Esophagus (tissue), 2 donors: ENCODE measurements around the gene TRPM3. TPM values are rescaled to one million over a fixed set of nuclear protein-coding genes. Genes with fewer than 3 reads are reported as not detected.
"Not testable (repeated sequence)": the region's sequence is repeated elsewhere in the genome, so short reads cannot be mapped to it uniquely, and the experiment has no call there.

Experiments used
- H3K27ac ChIP-seq, 2 donors: one replicate each; pipeline ENCODE4 v1.5.1; 2013; ENCODE audit warnings: low read depth in 2 of 2, mild to moderate bottlenecking in 2 of 2, inconsistent platforms in 1 of 2, low read length in 1 of 2, moderate library complexity in 1 of 2
- H3K27me3 ChIP-seq, 2 donors: one replicate each; pipeline ENCODE4 v1.6.1; 2013; ENCODE audit warnings: low read length in 2 of 2, control low read depth in 1 of 2, mild to moderate bottlenecking in 1 of 2; ENCODE audit not compliant: insufficient read depth in 2 of 2, control insufficient read depth in 1 of 2
- H3K36me3 ChIP-seq, 2 donors: one replicate each; pipeline ENCODE4 v1.6.1; 2013; ENCODE audit warnings: low read length in 1 of 2; ENCODE audit not compliant: control insufficient read depth in 2 of 2, insufficient read depth in 2 of 2
- H3K4me1 ChIP-seq, 2 donors: one replicate each; pipeline ENCODE4 v1.6.1; 2013; ENCODE audit warnings: low read length in 1 of 2; ENCODE audit not compliant: control insufficient read depth in 2 of 2, insufficient read depth in 2 of 2
- H3K4me3 ChIP-seq, 2 donors: one replicate each; pipeline ENCODE4 v1.5.1; 2013; ENCODE audit warnings: low read length in 2 of 2, mild to moderate bottlenecking in 2 of 2, low read depth in 1 of 2, moderate library complexity in 1 of 2
- H3K9me3 ChIP-seq, 2 donors: one replicate each; pipeline ENCODE4 v1.6.1; 2013; ENCODE audit warnings: mild to moderate bottlenecking in 2 of 2, low read depth in 1 of 2, low read length in 1 of 2, moderate library complexity in 1 of 2; ENCODE audit not compliant: control insufficient read depth in 2 of 2, insufficient read depth in 1 of 2
- WGBS, 2 donors: extraction: QIAGEN DNeasy Blood & Tissue Kit; methylation state at CpG; one replicate each; pipeline ENCODE4 v1.1.7; 2013; 5-methylcytosine and 5-hydroxymethylcytosine counted together
- polyA plus RNA-seq, 2 donors: library from polyadenylated mRNA; stranded (reverse); fragments of 200-250 nt; gene quantifications; one replicate each; pipeline ENCODE4 v1.2.3, GENCODE V29; 2013
- donor health status: healthy with polysubstance abuse.
- donor health status: Bipolar disorder and iron deficiency.

TRPM3 gene
- polyA plus RNA-seq, 2 donors = under 0.01 to 0.02 TPM

DNA sequence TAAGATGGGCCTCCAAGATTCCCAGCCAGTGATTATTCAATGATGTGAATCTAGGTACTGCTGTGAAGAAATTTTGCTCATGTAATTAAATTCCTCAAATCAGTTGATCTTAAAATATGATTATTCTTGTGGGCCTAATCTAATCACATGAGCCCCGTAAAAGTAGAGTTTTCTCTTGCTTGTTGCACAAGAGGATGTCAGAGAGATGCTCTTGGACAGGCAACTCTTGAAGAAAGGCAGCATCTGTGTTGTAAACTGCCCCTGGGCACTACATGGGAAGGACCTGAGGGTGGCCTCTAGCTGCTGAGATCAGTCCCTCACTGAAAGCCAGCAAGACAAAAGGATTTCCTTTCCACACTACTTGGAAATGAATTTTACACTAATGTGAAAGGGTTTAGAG lies 132.9 kb downstream of the TRPM3 start:
- Histone ChIP-seq H3K36me3 (no peaks in the 10 kb centered on the region), H3K4me3 (no peak overlapping the region), H3K4me1 (no peaks in the 10 kb centered on the region), H3K27ac (no peak overlapping the region), H3K27me3 (no peaks in the 10 kb centered on the region), H3K9me3 (no peaks in the 10 kb centered on the region)
- 88 to 91% methylated on average over 1 of the region's 1 CpG for WGBS, 2 donors

DNA sequence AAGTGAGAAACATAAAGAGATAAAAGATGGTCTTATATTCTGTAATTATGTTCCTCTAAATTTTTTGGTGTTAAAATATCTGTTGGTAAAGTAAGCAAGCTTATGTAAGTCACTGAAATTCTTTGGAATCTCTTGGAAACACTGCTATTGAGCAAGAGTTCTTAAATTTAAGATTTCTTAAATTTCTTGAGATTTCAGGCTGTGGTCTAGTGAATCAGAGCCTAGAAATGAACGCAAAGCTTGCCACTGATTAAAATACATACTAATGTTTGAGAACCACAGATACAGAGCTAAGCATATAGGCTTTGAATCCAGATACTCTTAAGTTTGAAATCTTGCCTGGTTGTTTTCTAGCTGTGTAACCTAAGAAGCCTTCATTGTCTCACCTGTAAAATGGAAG lies 133.4 kb downstream of the TRPM3 start:
- no peaks in the 10 kb centered on the region for H3K9me3 ChIP-seq
- H3K4me1 ChIP-seq = no peaks in the 10 kb centered on the region
- no peak overlapping the region for H3K27ac ChIP-seq
- 79 to 86% methylated on average over 1 of the region's 1 CpG for WGBS, 2 donors
- no peak overlapping the region for H3K4me3 ChIP-seq
- no peaks in the 10 kb centered on the region for H3K27me3 ChIP-seq
- no peaks in the 10 kb centered on the region for H3K36me3 ChIP-seq

DNA sequence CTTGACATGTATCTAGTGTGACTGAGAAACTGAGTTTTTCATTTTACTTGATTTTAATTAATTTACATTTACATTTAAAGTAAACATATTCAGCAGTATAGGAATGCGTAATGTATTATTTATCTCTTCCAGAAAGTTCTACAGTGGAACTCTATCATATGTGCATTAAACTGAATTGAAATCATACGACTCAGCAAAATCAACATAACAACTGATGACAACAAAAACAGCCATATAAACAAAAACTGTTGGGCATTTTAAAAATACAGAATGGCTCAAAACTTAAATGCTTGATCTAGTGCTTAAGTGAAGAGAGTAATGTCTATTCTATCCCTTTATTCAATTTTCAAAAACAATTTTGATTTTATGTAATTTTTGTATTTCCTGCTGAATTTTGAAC lies 134.4 kb downstream of the TRPM3 start:
- Histone ChIP-seq H3K27me3 (no peaks in the 10 kb centered on the region), H3K4me1 (no peaks in the 10 kb centered on the region), H3K9me3 (no peaks in the 10 kb centered on the region), H3K36me3 (no peaks in the 10 kb centered on the region), H3K4me3 (no peak overlapping the region), H3K27ac (no peak overlapping the region)
- 90 to 91% methylated on average over 2 of the region's 2 CpGs for WGBS, 2 donors

DNA sequence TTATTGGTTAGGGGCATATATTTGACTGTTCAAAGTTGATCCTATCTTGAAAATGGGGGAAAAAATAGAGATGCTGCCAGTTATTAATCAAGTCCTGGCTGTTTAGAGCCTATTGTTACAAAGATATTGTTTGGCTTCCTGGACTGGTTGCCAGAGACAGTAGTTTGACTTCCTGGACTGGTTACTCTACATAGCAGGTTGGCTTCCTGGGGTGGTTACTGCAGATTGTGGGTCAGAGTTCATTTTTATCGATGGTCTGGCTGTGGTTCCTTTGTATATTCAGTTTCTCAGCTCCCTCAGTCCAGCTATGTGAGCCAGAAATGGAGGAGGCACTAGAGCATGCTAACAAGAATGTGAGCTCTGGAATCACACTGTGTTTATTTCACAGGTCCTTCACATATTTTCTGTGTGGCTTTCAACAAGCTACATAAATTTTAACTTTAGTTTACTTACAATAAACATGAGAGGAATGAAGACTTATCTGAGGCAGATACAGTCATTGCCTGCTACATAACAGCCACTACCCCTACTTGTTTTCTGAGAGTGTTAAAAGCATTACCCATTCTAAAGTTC lies 137.6 kb downstream of the TRPM3 start:
- 36 to 39% methylated on average over 1 of the region's 1 CpG for WGBS, 2 donors
- Histone ChIP-seq H3K4me3 (no peak overlapping the region), H3K27ac (no peak overlapping the region), H3K36me3 (no peaks in the 10 kb centered on the region), H3K4me1 (no peaks in the 10 kb centered on the region), H3K9me3 (no peaks in the 10 kb centered on the region), H3K27me3 (no peaks in the 10 kb centered on the region)

DNA sequence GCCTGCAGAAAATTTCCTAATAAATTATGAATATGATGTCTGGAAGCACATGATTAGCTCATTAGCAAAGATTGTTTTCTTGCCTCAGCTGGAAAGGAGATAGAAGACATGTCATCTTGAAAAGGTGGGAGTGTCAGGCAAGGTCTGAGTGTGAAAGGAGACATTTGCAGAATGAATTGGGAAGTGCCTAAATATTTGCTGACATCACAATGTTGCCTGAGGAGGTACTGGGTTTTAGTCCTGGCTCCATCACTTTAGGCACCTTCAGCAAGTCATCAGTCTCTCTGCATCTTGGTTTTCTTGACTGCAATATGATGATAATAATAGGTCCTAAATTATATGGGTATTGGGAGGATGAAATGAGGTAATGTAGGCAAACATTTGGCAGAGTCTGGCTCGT lies 140.1 kb downstream of the TRPM3 start:
- Histone ChIP-seq H3K27ac (no peak overlapping the region), H3K4me1 (no peaks in the 10 kb centered on the region), H3K9me3 (no peaks in the 10 kb centered on the region), H3K4me3 (no peak overlapping the region), H3K27me3 (no peaks in the 10 kb centered on the region), H3K36me3 (no peaks in the 10 kb centered on the region)
- 29 to 39% methylated on average over 1 of the region's 1 CpG for WGBS, 2 donors

DNA sequence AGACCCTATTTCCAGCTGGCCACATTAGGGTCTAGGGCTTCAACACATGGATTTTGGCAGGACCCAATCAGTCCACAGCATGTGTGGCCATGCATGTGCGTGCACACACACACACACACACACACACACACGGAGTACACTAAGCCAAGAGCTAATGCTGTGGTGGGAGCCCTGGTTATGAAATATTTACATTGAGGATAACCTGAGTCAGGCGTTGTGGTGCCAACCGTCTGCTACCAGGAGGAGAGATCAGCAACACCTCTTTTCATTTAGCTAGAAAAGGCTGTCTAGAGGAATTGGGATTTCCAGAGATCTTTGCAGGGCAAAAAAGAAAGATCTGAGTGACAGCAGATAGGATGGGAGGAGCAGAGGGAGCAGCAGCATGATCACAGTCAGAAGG lies 141.5 kb downstream of the TRPM3 start:
- 55 to 60% methylated on average over 4 of the region's 4 CpGs for WGBS, 2 donors
- H3K27ac ChIP-seq = no peak overlapping the region
- no peaks in the 10 kb centered on the region for H3K27me3 ChIP-seq
- H3K9me3 ChIP-seq = no peaks in the 10 kb centered on the region
- no peaks in the 10 kb centered on the region for H3K4me1 ChIP-seq
- H3K4me3 ChIP-seq = no peak overlapping the region
- no peaks in the 10 kb centered on the region for H3K36me3 ChIP-seq

DNA sequence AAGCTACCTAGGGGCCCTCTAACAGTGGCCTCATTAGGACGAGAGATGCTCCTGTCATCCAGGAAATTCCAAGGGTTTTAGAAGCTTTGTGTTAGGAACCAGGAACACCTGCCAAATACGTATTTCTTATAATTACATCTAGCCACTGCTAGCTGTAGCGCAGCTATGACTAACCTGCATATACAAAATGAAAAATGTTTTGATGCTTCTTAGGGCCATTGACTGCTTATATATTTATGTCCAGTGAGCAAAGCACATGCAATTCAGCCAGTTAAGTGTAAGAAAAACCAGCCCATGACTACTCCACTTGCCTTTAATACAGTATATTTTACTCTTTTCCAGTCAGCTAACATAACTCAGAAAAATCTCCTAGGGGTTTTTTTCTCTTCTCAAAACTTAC lies 143.3 kb downstream of the TRPM3 start:
- H3K36me3 ChIP-seq = no peaks in the 10 kb centered on the region
- H3K4me3 ChIP-seq = no peak overlapping the region
- H3K4me1 ChIP-seq = no peaks in the 10 kb centered on the region
- no peaks in the 10 kb centered on the region for H3K27me3 ChIP-seq
- H3K27ac ChIP-seq = no peak overlapping the region
- no peaks in the 10 kb centered on the region for H3K9me3 ChIP-seq
- 62 to 66% methylated on average over 3 of the region's 3 CpGs for WGBS, 2 donors

DNA sequence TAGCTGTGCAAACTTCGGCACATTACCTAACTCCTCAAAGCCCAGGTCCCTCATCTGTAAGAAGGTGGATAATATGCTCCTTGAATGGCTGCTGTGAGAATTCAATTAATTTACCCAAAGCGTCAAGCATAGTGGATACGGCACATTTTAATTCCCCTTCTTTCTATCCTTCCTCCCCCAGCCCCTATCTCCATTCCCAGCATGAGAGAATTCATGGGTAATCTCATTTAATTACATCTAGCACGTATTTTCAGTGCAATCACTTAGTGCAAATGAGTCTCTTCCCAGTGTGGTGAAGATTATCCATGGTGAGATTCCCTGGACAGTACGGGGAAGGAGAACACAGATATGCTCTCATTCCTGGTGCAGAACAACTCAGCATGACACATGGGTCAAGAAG lies 145.6 kb downstream of the TRPM3 start:
- no peaks in the 10 kb centered on the region for H3K36me3 ChIP-seq
- no peaks in the 10 kb centered on the region for H3K27me3 ChIP-seq
- 69 to 74% methylated on average over 5 of the region's 5 CpGs for WGBS, 2 donors
- H3K4me3 ChIP-seq = no peak overlapping the region
- H3K9me3 ChIP-seq = no peaks in the 10 kb centered on the region
- no peak overlapping the region for H3K27ac ChIP-seq
- no peaks in the 10 kb centered on the region for H3K4me1 ChIP-seq

DNA sequence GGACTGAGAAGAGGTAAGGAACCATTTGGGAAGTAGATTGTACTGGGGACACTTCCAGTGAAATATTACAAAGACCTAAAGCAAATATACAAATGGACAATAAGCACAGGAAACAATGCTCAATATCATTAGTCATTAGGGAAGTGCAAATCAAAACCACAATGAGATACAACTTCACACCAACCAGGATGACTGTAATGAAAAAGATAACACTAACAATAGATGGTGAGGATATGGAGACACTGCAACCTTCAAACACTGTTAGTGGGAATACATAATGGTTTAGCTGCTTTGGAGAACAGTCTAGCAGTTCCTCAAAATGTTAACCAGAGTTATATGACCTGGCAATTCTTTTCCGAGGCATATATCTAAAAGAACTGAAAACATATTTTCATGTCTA lies 149.7 kb downstream of the TRPM3 start:
- Histone ChIP-seq H3K4me3 (no peak overlapping the region), H3K9me3 (no peaks in the 10 kb centered on the region), H3K4me1 (no peaks in the 10 kb centered on the region), H3K27me3 (no peaks in the 10 kb centered on the region), H3K36me3 (no peaks in the 10 kb centered on the region), H3K27ac (no peak overlapping the region)
- 66 to 75% methylated on average over 1 of the region's 1 CpG for WGBS, 2 donors

DNA sequence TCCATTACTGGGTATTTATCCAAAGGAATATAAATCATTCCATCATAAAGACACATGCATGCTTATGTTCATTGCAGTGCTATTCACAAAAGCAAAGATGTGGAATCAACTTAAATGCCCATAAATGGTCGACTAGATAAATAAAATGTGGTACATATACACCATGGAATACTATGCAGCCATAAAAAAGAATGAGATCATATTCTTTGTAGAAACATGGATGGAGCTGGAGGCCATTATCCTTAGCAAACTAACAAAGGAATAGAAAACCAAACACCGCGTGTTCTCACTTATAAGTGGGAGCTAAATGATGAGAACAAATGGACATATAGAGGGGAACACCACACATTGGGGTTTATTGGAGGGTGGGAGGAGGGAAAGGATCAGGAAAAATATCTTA lies 155.0 kb downstream of the TRPM3 start:
- not testable (repeated sequence) for H3K4me3 ChIP-seq, H3K36me3 ChIP-seq, H3K4me1 ChIP-seq, H3K27me3 ChIP-seq, H3K27ac ChIP-seq, H3K9me3 ChIP-seq
- 89 to 90% methylated on average over 3 of the region's 3 CpGs for WGBS, 2 donors
